PC-3 (cell line): ENCODE results near the gene ZNF687. TPM values are rescaled to one million over a fixed set of nuclear protein-coding genes. Genes with fewer than 3 reads are reported as not detected.

ENCODE experiments used
- ATAC-seq: fragments of 200-7000 bp; cut with Tn5 transposase; 2 replicates; pipeline ENCODE4 v1.9.1; 2020; ENCODE audit warnings: mild to moderate bottlenecking, moderate library complexity
- BruUV-seq: library from RNA; stranded (reverse); fragments of 400-500 nt; replicated peaks from 2 replicates; lab custom pipeline; 2021; lab: Mats Ljungman, UMichigan
- CTCF ChIA-PET: fragments of 300-600 bp; sonication (Branson Sonifier 250); formaldehyde crosslinking; loops from one replicate; lab custom pipeline; 2022; ENCODE audit warnings: antibody characterized with exemption; lab: Charles Lee
- POLR2A ChIA-PET: fragments of 300-600 bp; sonication (Branson Sonifier 250); formaldehyde crosslinking; loops from one replicate; lab custom pipeline; 2022; ENCODE audit warnings: antibody characterized with exemption; ENCODE audit not compliant: unreplicated experiment; lab: Charles Lee
- DNase-seq: peaks from one replicate; pipeline ENCODE4 v3.0.0-alpha.2; 2015
- H2AFZ ChIP-seq: fragments of 300-600 bp; sonication (generic); 2 replicates; pipeline ENCODE4 v1.6.0; 2016; ENCODE audit warnings: antibody characterized with exemption, low read length
- H3F3A ChIP-seq: fragments of 300-600 bp; sonication (generic); one replicate; pipeline ENCODE4 v1.6.0; 2017; ENCODE audit warnings: antibody characterized with exemption, low read length, control low read depth, mild to moderate bottlenecking; ENCODE audit not compliant: unreplicated experiment
- H3K27ac ChIP-seq: fragments of 300-600 bp; sonication (generic); 2 replicates; pipeline ENCODE4 v1.5.1; 2016; ENCODE audit warnings: mild to moderate bottlenecking, low read length
- H3K27me3 ChIP-seq: fragments of 300-600 bp; sonication (generic); 2 replicates; pipeline ENCODE4 v1.6.1; 2016; ENCODE audit warnings: low read length, mixed read lengths
- H3K36me3 ChIP-seq: fragments of 300-600 bp; sonication (generic); 2 replicates; pipeline ENCODE4 v1.6.1; 2016; ENCODE audit warnings: low read depth, mixed run types, low read length, mixed read lengths
- H3K4me1 ChIP-seq: fragments of 300-600 bp; sonication (generic); 2 replicates; pipeline ENCODE4 v1.5.1; 2016; ENCODE audit warnings: low read length; ENCODE audit not compliant: insufficient read depth
- H3K4me2 ChIP-seq: fragments of 300-600 bp; sonication (generic); 2 replicates; pipeline ENCODE4 v1.6.0; 2016; ENCODE audit warnings: low read length
- H3K4me3 ChIP-seq: fragments of 300-600 bp; sonication (generic); 2 replicates; pipeline ENCODE4 v1.5.1; 2016; ENCODE audit warnings: mild to moderate bottlenecking, low read length, mixed read lengths
- H3K79me2 ChIP-seq: fragments of 300-600 bp; sonication (generic); 2 replicates; pipeline ENCODE4 v1.6.1; 2017; ENCODE audit warnings: low read length, mixed read lengths
- H3K9ac ChIP-seq: fragments of 300-600 bp; sonication (generic); 2 replicates; pipeline ENCODE4 v1.6.0; 2016; ENCODE audit warnings: mild to moderate bottlenecking, low read length
- H3K9me2 ChIP-seq: fragments of 300-600 bp; sonication (generic); replicated peaks from 2 replicates; pipeline ENCODE4 v1.6.1; 2016; ENCODE audit warnings: mixed run types, low read length, mixed read lengths
- H3K9me3 ChIP-seq: fragments of 300-600 bp; sonication (generic); 2 replicates; pipeline ENCODE4 v1.6.1; 2016; ENCODE audit warnings: low read length, mixed read lengths
- H4K20me1 ChIP-seq: fragments of 300-600 bp; sonication (generic); 2 replicates; pipeline ENCODE4 v1.6.1; 2016; ENCODE audit warnings: low read length, mixed read lengths
- EZH2 ChIP-seq: fragments of 300-600 bp; sonication (generic); IDR thresholded peaks from one replicate; pipeline ENCODE4 v1.6.1; 2017; ENCODE audit warnings: antibody characterized with exemption, mild to moderate bottlenecking, low read length; ENCODE audit not compliant: unreplicated experiment
- EZH2phosphoT487 ChIP-seq: fragments of 300-600 bp; sonication (generic); IDR thresholded peaks from 2 replicates; pipeline ENCODE4 v1.6.1; 2018; ENCODE audit warnings: mild to moderate bottlenecking, antibody characterized with exemption, low read length, borderline replicate concordance
- intact Hi-C: fragments of 100-400 bp; cut with micrococcal nuclease; formaldehyde crosslinking; loops from 2 replicates; pipeline ENCODE4 v1.9.0; 2023
- total RNA-seq: library from RNA; depleted of rRNA; stranded (reverse); fragments of >200 nt; gene quantifications from 2 replicates; pipeline ENCODE4 v1.2.3, GENCODE V29; 2014
- TF ChIP-seq, protein P1 (sequence below): fragments of 300-600 bp; sonication (generic); conservative IDR thresholded peaks from 2 replicates; pipeline ENCODE4 v1.5.1; 2017; ENCODE audit warnings: antibody characterized with exemption, low read depth, mild to moderate bottlenecking, low read length

Gene ZNF687
- total RNA-seq, 1 experiment from 2014 or later, result 24.6 TPM

GRCh38 chr1:151266315-151266714, 15.8 kb upstream of the ZNF687 start:
- intact Hi-C loops, result no loop called here
- no peaks in the 10 kb centered on the region for H4K20me1 ChIP-seq
- no peak overlapping the region for H2AFZ ChIP-seq
- H3K4me3 ChIP-seq, result no peak overlapping the region
- H3K27me3 ChIP-seq, result no peaks in the 10 kb centered on the region
- no peak overlapping the region for H3K4me2 ChIP-seq
- H3K79me2 ChIP-seq, result peaks cover 11% of the 10 kb centered on the region
- ChIA-PET POLR2A (no interaction called here), CTCF (interaction anchor here (0.5 kb wide), 1 partner anchor 86 kb away, joined by 11 read pairs; no protein-coding TSS in a partner anchor)
- no peak overlapping the region for H3K27ac ChIP-seq
- no peak for DNase-seq
- H3F3A ChIP-seq, result no peaks in the 10 kb centered on the region
- no peak overlapping the region for H3K9ac ChIP-seq
- no peak for ATAC-seq
- peaks cover 61% of the 10 kb centered on the region for H3K36me3 ChIP-seq
- no peaks in the 10 kb centered on the region for H3K4me1 ChIP-seq
- no peaks in the 10 kb centered on the region for H3K9me2 ChIP-seq
- no TSS peak for BruUV-seq
- no peak for TF ChIP-seq EZH2
- TF ChIP-seq, protein P1, sequence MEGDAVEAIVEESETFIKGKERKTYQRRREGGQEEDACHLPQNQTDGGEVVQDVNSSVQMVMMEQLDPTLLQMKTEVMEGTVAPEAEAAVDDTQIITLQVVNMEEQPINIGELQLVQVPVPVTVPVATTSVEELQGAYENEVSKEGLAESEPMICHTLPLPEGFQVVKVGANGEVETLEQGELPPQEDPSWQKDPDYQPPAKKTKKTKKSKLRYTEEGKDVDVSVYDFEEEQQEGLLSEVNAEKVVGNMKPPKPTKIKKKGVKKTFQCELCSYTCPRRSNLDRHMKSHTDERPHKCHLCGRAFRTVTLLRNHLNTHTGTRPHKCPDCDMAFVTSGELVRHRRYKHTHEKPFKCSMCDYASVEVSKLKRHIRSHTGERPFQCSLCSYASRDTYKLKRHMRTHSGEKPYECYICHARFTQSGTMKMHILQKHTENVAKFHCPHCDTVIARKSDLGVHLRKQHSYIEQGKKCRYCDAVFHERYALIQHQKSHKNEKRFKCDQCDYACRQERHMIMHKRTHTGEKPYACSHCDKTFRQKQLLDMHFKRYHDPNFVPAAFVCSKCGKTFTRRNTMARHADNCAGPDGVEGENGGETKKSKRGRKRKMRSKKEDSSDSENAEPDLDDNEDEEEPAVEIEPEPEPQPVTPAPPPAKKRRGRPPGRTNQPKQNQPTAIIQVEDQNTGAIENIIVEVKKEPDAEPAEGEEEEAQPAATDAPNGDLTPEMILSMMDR, result no peak
- H3K9me3 ChIP-seq, result no peaks in the 10 kb centered on the region

DNA sequence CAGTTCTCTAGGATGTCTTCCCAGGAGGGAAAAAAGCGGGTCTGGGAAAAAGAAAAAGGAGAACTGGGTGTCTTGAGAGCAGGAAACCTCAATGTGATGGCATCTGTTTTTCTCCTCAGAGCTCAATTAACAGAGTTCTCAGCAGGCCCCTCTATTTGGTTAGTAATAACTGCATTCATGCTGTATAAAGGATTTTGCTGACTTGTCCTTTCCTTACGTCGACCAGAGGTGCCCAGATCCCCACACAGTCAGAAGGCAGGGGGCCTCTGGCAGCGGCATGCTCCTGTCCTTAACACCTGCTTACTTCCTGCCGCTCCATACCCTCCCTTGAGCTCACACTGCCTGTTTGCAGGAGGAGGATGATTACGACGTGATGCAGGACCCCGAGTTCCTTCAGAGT, 15.3 kb upstream of the ZNF687 start:
- Histone ChIP-seq H3K36me3 (peaks cover 59% of the 10 kb centered on the region), H3K4me2 (no peak overlapping the region), H3K79me2 (peaks cover 6% of the 10 kb centered on the region), H3K27ac (no peak overlapping the region), H3K27me3 (no peaks in the 10 kb centered on the region), H3F3A (no peaks in the 10 kb centered on the region), H3K4me3 (no peak overlapping the region), H2AFZ (no peak overlapping the region), H3K4me1 (no peaks in the 10 kb centered on the region), H3K9me2 (no peaks in the 10 kb centered on the region), H4K20me1 (no peaks in the 10 kb centered on the region), H3K9me3 (no peaks in the 10 kb centered on the region), H3K9ac (no peak overlapping the region)
- no TSS peak for BruUV-seq
- ChIA-PET POLR2A (no interaction called here), CTCF (interaction anchor here (0.5 kb wide), 1 partner anchor 86 kb away, joined by 11 read pairs; no protein-coding TSS in a partner anchor)
- DNase-seq (no peak), ATAC-seq (no peak)
- TF ChIP-seq EZH2, result no peak
- TF ChIP-seq, protein P1, result no peak
- no peak for TF ChIP-seq EZH2phosphoT487
- intact Hi-C loops, result no loop called here

DNA sequence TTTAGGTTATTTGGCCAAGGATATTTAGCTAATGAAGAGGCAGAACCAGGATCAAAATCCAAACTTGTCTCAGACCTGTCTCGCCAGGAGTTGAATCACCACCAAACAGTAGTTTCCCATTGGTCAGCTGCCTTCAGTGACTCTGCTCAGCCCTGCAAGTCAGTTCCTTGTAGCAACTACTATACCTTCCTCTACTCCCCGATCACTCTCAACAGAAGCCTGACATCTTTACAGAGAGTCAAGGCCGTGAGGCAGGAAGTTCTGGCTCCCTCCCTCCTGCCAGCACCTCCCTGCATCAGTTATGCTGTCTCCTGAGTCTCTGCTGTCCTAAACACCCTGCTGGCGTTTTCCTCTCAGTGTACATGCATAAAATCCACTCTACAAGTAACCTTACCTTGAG, 14.3 kb upstream of the ZNF687 start:
- no peaks in the 10 kb centered on the region for H3K27me3 ChIP-seq
- H3K79me2 ChIP-seq, result no peaks in the 10 kb centered on the region
- peaks cover 50% of the 10 kb centered on the region for H3K36me3 ChIP-seq
- ChIA-PET CTCF (no interaction called here), POLR2A (no interaction called here)
- BruUV-seq, result no TSS peak
- TF ChIP-seq EZH2 (no peak), EZH2phosphoT487 (no peak)
- TF ChIP-seq, protein P1, result no peak
- H3F3A ChIP-seq, result no peaks in the 10 kb centered on the region
- no peaks in the 10 kb centered on the region for H3K4me1 ChIP-seq
- H3K4me2 ChIP-seq, result no peak overlapping the region
- intact Hi-C loops, result no loop called here
- no peak overlapping the region for H3K4me3 ChIP-seq
- no peaks in the 10 kb centered on the region for H3K9me3 ChIP-seq
- H2AFZ ChIP-seq, result no peak overlapping the region
- H3K9me2 ChIP-seq, result no peaks in the 10 kb centered on the region
- DNase-seq, result no peak
- no peak for ATAC-seq
- no peaks in the 10 kb centered on the region for H4K20me1 ChIP-seq
- no peak overlapping the region for H3K9ac ChIP-seq
- H3K27ac ChIP-seq, result no peak overlapping the region
